HEK293T (cell line): Measurements from ENCODE around the gene ARHGAP12.

Source experiments
- BHLHE40 ChIP-seq: fragments of 450-650 bp; IDR thresholded peaks from 2 replicates; pipeline ENCODE4 v1.6.1; 2016; ENCODE audit warnings: mild to moderate bottlenecking, moderate library complexity, borderline replicate concordance
- CTBP1 ChIP-seq: fragments of 450-650 bp; IDR thresholded peaks from 2 replicates; pipeline ENCODE4 v1.6.1; 2016; ENCODE audit warnings: borderline replicate concordance
- ELF4 ChIP-seq: fragments of 450-650 bp; IDR thresholded peaks from 2 replicates; pipeline ENCODE4 v1.6.1; 2017; ENCODE audit warnings: antibody characterized with exemption
- FOXA1 ChIP-seq: fragments of 450-650 bp; IDR thresholded peaks from 2 replicates; pipeline ENCODE4 v1.6.1; 2016; ENCODE audit warnings: mild to moderate bottlenecking
- FOXK2 ChIP-seq: fragments of 450-650 bp; IDR thresholded peaks from 2 replicates; pipeline ENCODE4 v1.6.1; 2016; ENCODE audit warnings: mild to moderate bottlenecking
- FOXM1 ChIP-seq: fragments of 450-650 bp; IDR thresholded peaks from 2 replicates; pipeline ENCODE4 v1.6.1; 2017; ENCODE audit warnings: mild to moderate bottlenecking, borderline replicate concordance
- L3MBTL2 ChIP-seq: fragments of 450-650 bp; conservative IDR thresholded peaks from 2 replicates; pipeline ENCODE4 v1.6.1; 2016; ENCODE audit warnings: mild to moderate bottlenecking
- LEF1 ChIP-seq: fragments of 450-650 bp; IDR thresholded peaks from 2 replicates; pipeline ENCODE4 v1.6.1; 2017; ENCODE audit warnings: mild to moderate bottlenecking, borderline replicate concordance
- NFRKB ChIP-seq: fragments of 450-650 bp; IDR thresholded peaks from 2 replicates; pipeline ENCODE4 v1.6.1; 2016; ENCODE audit warnings: mild to moderate bottlenecking, moderate library complexity
- SP1 ChIP-seq: fragments of 450-650 bp; IDR thresholded peaks from 2 replicates; pipeline ENCODE4 v1.6.1; 2017
- SUZ12 ChIP-seq: fragments of 450-650 bp; IDR thresholded peaks from 2 replicates; pipeline ENCODE4 v1.6.1; 2016; ENCODE audit warnings: mild to moderate bottlenecking
- TARDBP ChIP-seq: fragments of 450-650 bp; IDR thresholded peaks from 2 replicates; pipeline ENCODE4 v1.6.1; 2016
- ZNF384 ChIP-seq: fragments of 450-650 bp; IDR thresholded peaks from 2 replicates; pipeline ENCODE4 v1.6.1; 2016
- TF ChIP-seq, protein P1 (sequence below): fragments of 450-650 bp; IDR thresholded peaks from 2 replicates; pipeline ENCODE4 v1.6.1; 2016

GRCh38 chr10:31774928-31775650 is 153.5 kb downstream of the ARHGAP12 start:
- TF ChIP-seq SP1 (no peak), FOXM1 (no peak), TARDBP (no peak), ELF4 (no peak), FOXA1 (no peak), CTBP1 (no peak), BHLHE40 (no peak), FOXK2 (no peak), L3MBTL2 (no peak), ZNF384 (no peak), LEF1 (no peak), NFRKB (no peak), SUZ12 (no peak)
- TF ChIP-seq, protein P1, sequence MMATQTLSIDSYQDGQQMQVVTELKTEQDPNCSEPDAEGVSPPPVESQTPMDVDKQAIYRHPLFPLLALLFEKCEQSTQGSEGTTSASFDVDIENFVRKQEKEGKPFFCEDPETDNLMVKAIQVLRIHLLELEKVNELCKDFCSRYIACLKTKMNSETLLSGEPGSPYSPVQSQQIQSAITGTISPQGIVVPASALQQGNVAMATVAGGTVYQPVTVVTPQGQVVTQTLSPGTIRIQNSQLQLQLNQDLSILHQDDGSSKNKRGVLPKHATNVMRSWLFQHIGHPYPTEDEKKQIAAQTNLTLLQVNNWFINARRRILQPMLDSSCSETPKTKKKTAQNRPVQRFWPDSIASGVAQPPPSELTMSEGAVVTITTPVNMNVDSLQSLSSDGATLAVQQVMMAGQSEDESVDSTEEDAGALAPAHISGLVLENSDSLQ = no peak
